ENCODE data around the gene SFN.
"Not testable (repeated sequence)": the region's sequence is repeated elsewhere in the genome, so short reads cannot be mapped to it uniquely, and the experiment has no call there.

Gene SFN

GRCh38 chr1:26839339-26839722 is 23.6 kb upstream of the SFN start:
- H3K4me1 ChIP-seq (ENCODE audit: control insufficient read depth in 1 of 2, insufficient read depth in 2 of 2, low read length in 2 of 2), result peaks cover 5 to 12% of the 10 kb centered on the region in 2 donors
- H3K9ac ChIP-seq (ENCODE audit: low read depth in 1 of 2, low read length in 2 of 2), result no peak overlapping the region
- H3K9me3 ChIP-seq (ENCODE audit: control insufficient read depth in 1 of 2, low read length in 2 of 2), result no peaks in the 10 kb centered on the region
- H3K27ac ChIP-seq (ENCODE audit: low read depth, low read length), result no peak overlapping the region
- no peak overlapping the region for H3K4me3 ChIP-seq (ENCODE audit: low read depth in 1 of 2, low read length in 2 of 2)
- H3K27me3 ChIP-seq (ENCODE audit: control insufficient read depth in 1 of 2, insufficient read depth in 2 of 2, low read length in 2 of 2), result no peaks in the 10 kb centered on the region
- H3K36me3 ChIP-seq (ENCODE audit: control insufficient read depth in 1 of 2, insufficient read depth in 2 of 2, low read length in 2 of 2), result peaks cover 10 to 44% of the 10 kb centered on the region in 2 donors

GRCh38 chr1:26839779-26840178 is 23.2 kb upstream of the SFN start:
- peaks cover 6 to 40% of the 10 kb centered on the region in 2 donors for H3K36me3 ChIP-seq (ENCODE audit: control insufficient read depth in 1 of 2, insufficient read depth in 2 of 2, low read length in 2 of 2)
- H3K27ac ChIP-seq (ENCODE audit: low read depth, low read length), result no peak overlapping the region
- H3K9me3 ChIP-seq (ENCODE audit: control insufficient read depth in 1 of 2, low read length in 2 of 2), result no peaks in the 10 kb centered on the region
- no peaks in the 10 kb centered on the region for H3K27me3 ChIP-seq (ENCODE audit: control insufficient read depth in 1 of 2, insufficient read depth in 2 of 2, low read length in 2 of 2)
- H3K9ac ChIP-seq (ENCODE audit: low read depth in 1 of 2, low read length in 2 of 2), result no peak overlapping the region
- no peak overlapping the region for H3K4me3 ChIP-seq (ENCODE audit: low read depth in 1 of 2, low read length in 2 of 2)
- peaks cover under 1 to 7% of the 10 kb centered on the region in 2 donors for H3K4me1 ChIP-seq (ENCODE audit: control insufficient read depth in 1 of 2, insufficient read depth in 2 of 2, low read length in 2 of 2)

GRCh38 chr1:26844424-26845196 is 18.3 kb upstream of the SFN start:
- no peak overlapping the region for H3K4me3 ChIP-seq (ENCODE audit: low read depth in 1 of 2, low read length in 2 of 2)
- no peaks in the 10 kb centered on the region for H3K9me3 ChIP-seq (ENCODE audit: control insufficient read depth in 1 of 2, low read length in 2 of 2)
- peaks cover 12% of the 10 kb centered on the region in 2 donors for H3K4me1 ChIP-seq (ENCODE audit: control insufficient read depth in 1 of 2, insufficient read depth in 2 of 2, low read length in 2 of 2)
- H3K27me3 ChIP-seq (ENCODE audit: control insufficient read depth in 1 of 2, insufficient read depth in 2 of 2, low read length in 2 of 2), result no peaks in the 10 kb centered on the region
- H3K36me3 ChIP-seq (ENCODE audit: control insufficient read depth in 1 of 2, insufficient read depth in 2 of 2, low read length in 2 of 2), result peaks cover 6 to 32% of the 10 kb centered on the region in 2 donors
- no peak overlapping the region for H3K9ac ChIP-seq (ENCODE audit: low read depth in 1 of 2, low read length in 2 of 2)
- H3K27ac ChIP-seq (ENCODE audit: low read depth, low read length), result no peak overlapping the region

GRCh38 chr1:26847826-26848225 is 15.1 kb upstream of the SFN start:
- Histone ChIP-seq H3K36me3 (ENCODE audit: control insufficient read depth in 1 of 2, insufficient read depth in 2 of 2, low read length in 2 of 2) (peaks cover 22 to 51% of the 10 kb centered on the region in 2 donors), H3K4me1 (ENCODE audit: control insufficient read depth in 1 of 2, insufficient read depth in 2 of 2, low read length in 2 of 2) (peaks cover 19 to 20% of the 10 kb centered on the region in 2 donors)
- H3K27ac ChIP-seq (ENCODE audit: low read depth, low read length); H3K9me3 ChIP-seq (ENCODE audit: control insufficient read depth in 1 of 2, low read length in 2 of 2); H3K9ac ChIP-seq (ENCODE audit: low read depth in 1 of 2, low read length in 2 of 2); H3K27me3 ChIP-seq (ENCODE audit: control insufficient read depth in 1 of 2, insufficient read depth in 2 of 2, low read length in 2 of 2); H3K4me3 ChIP-seq (ENCODE audit: low read depth in 1 of 2, low read length in 2 of 2): not testable (repeated sequence)

GRCh38 chr1:26848499-26848898 is 14.4 kb upstream of the SFN start:
- Histone ChIP-seq H3K9ac (ENCODE audit: low read depth in 1 of 2, low read length in 2 of 2) (peak overlapping the region; percentile 3 to 71), H3K4me1 (ENCODE audit: control insufficient read depth in 1 of 2, insufficient read depth in 2 of 2, low read length in 2 of 2) (peaks cover 19 to 20% of the 10 kb centered on the region in 2 donors), H3K27ac (ENCODE audit: low read depth, low read length) (peak overlapping the region; percentile 76), H3K4me3 (ENCODE audit: low read depth in 1 of 2, low read length in 2 of 2) (no peak overlapping the region), H3K9me3 (ENCODE audit: control insufficient read depth in 1 of 2, low read length in 2 of 2) (no peaks in the 10 kb centered on the region), H3K27me3 (ENCODE audit: control insufficient read depth in 1 of 2, insufficient read depth in 2 of 2, low read length in 2 of 2) (no peaks in the 10 kb centered on the region), H3K36me3 (ENCODE audit: control insufficient read depth in 1 of 2, insufficient read depth in 2 of 2, low read length in 2 of 2) (peaks cover 22 to 57% of the 10 kb centered on the region in 2 donors)

- H3K27ac ChIP-seq (ENCODE audit: low read depth, low read length), result peak overlapping the region; percentile 76
- H3K9me3 ChIP-seq (ENCODE audit: control insufficient read depth in 1 of 2, low read length in 2 of 2), result no peaks in the 10 kb centered on the region
- peaks cover 19 to 20% of the 10 kb centered on the region in 2 donors for H3K4me1 ChIP-seq (ENCODE audit: control insufficient read depth in 1 of 2, insufficient read depth in 2 of 2, low read length in 2 of 2)
- no peaks in the 10 kb centered on the region for H3K27me3 ChIP-seq (ENCODE audit: control insufficient read depth in 1 of 2, insufficient read depth in 2 of 2, low read length in 2 of 2)
- peak overlapping the region; percentile 25 to 71 for H3K9ac ChIP-seq (ENCODE audit: low read depth in 1 of 2, low read length in 2 of 2)
- peaks cover 24 to 58% of the 10 kb centered on the region in 2 donors for H3K36me3 ChIP-seq (ENCODE audit: control insufficient read depth in 1 of 2, insufficient read depth in 2 of 2, low read length in 2 of 2)
- no peak overlapping the region for H3K4me3 ChIP-seq (ENCODE audit: low read depth in 1 of 2, low read length in 2 of 2)
These were observed 13.8 kb upstream of the SFN start for GRCh38 chr1:26848941-26849774.

GRCh38 chr1:26851106-26851684 is 11.8 kb upstream of the SFN start:
- Histone ChIP-seq H3K27me3 (ENCODE audit: control insufficient read depth in 1 of 2, insufficient read depth in 2 of 2, low read length in 2 of 2) (no peaks in the 10 kb centered on the region), H3K27ac (ENCODE audit: low read depth, low read length) (no peak overlapping the region), H3K4me3 (ENCODE audit: low read depth in 1 of 2, low read length in 2 of 2) (no peak overlapping the region), H3K36me3 (ENCODE audit: control insufficient read depth in 1 of 2, insufficient read depth in 2 of 2, low read length in 2 of 2) (peaks cover 24 to 70% of the 10 kb centered on the region in 2 donors), H3K9me3 (ENCODE audit: control insufficient read depth in 1 of 2, low read length in 2 of 2) (no peaks in the 10 kb centered on the region), H3K9ac (ENCODE audit: low read depth in 1 of 2, low read length in 2 of 2) (no peak overlapping the region), H3K4me1 (ENCODE audit: control insufficient read depth in 1 of 2, insufficient read depth in 2 of 2, low read length in 2 of 2) (peaks cover 26 to 29% of the 10 kb centered on the region in 2 donors)

GRCh38 chr1:26852701-26853100 is 10.2 kb upstream of the SFN start:
- H3K9ac ChIP-seq (ENCODE audit: low read depth in 1 of 2, low read length in 2 of 2), result no peak overlapping the region
- no peaks in the 10 kb centered on the region for H3K9me3 ChIP-seq (ENCODE audit: control insufficient read depth in 1 of 2, low read length in 2 of 2)
- peaks cover 26 to 29% of the 10 kb centered on the region in 2 donors for H3K4me1 ChIP-seq (ENCODE audit: control insufficient read depth in 1 of 2, insufficient read depth in 2 of 2, low read length in 2 of 2)
- H3K27ac ChIP-seq (ENCODE audit: low read depth, low read length), result no peak overlapping the region
- no peak overlapping the region for H3K4me3 ChIP-seq (ENCODE audit: low read depth in 1 of 2, low read length in 2 of 2)
- H3K27me3 ChIP-seq (ENCODE audit: control insufficient read depth in 1 of 2, insufficient read depth in 2 of 2, low read length in 2 of 2), result no peaks in the 10 kb centered on the region
- peaks cover 24 to 73% of the 10 kb centered on the region in 2 donors for H3K36me3 ChIP-seq (ENCODE audit: control insufficient read depth in 1 of 2, insufficient read depth in 2 of 2, low read length in 2 of 2)

GRCh38 chr1:26853156-26853555 is 9.8 kb upstream of the SFN start:
- no peak overlapping the region for H3K4me3 ChIP-seq (ENCODE audit: low read depth in 1 of 2, low read length in 2 of 2)
- H3K36me3 ChIP-seq (ENCODE audit: control insufficient read depth in 1 of 2, insufficient read depth in 2 of 2, low read length in 2 of 2), result peaks cover 24 to 73% of the 10 kb centered on the region in 2 donors
- H3K9me3 ChIP-seq (ENCODE audit: control insufficient read depth in 1 of 2, low read length in 2 of 2), result no peaks in the 10 kb centered on the region
- peaks cover 26 to 29% of the 10 kb centered on the region in 2 donors for H3K4me1 ChIP-seq (ENCODE audit: control insufficient read depth in 1 of 2, insufficient read depth in 2 of 2, low read length in 2 of 2)
- no peak overlapping the region for H3K9ac ChIP-seq (ENCODE audit: low read depth in 1 of 2, low read length in 2 of 2)
- no peaks in the 10 kb centered on the region for H3K27me3 ChIP-seq (ENCODE audit: control insufficient read depth in 1 of 2, insufficient read depth in 2 of 2, low read length in 2 of 2)
- H3K27ac ChIP-seq (ENCODE audit: low read depth, low read length), result no peak overlapping the region

- H3K27ac ChIP-seq (ENCODE audit: low read depth, low read length), result no peak overlapping the region
- H3K27me3 ChIP-seq (ENCODE audit: control insufficient read depth in 1 of 2, insufficient read depth in 2 of 2, low read length in 2 of 2), result no peaks in the 10 kb centered on the region
- no peak overlapping the region for H3K4me3 ChIP-seq (ENCODE audit: low read depth in 1 of 2, low read length in 2 of 2)
- H3K36me3 ChIP-seq (ENCODE audit: control insufficient read depth in 1 of 2, insufficient read depth in 2 of 2, low read length in 2 of 2), result peaks cover 24 to 69% of the 10 kb centered on the region in 2 donors
- peaks cover 23 to 24% of the 10 kb centered on the region in 2 donors for H3K4me1 ChIP-seq (ENCODE audit: control insufficient read depth in 1 of 2, insufficient read depth in 2 of 2, low read length in 2 of 2)
- no peaks in the 10 kb centered on the region for H3K9me3 ChIP-seq (ENCODE audit: control insufficient read depth in 1 of 2, low read length in 2 of 2)
- H3K9ac ChIP-seq (ENCODE audit: low read depth in 1 of 2, low read length in 2 of 2), result no peak overlapping the region
These were observed 9.3 kb upstream of the SFN start for GRCh38 chr1:26853600-26853999.

All from duodenal mucosa (tissue), 2 donors.